ENCODE results near the gene FCHSD2.

- TF ChIP-seq ZNF274 (IDR thresholded peaks at IDR 0.05; ENCODE audit: low read depth, low read length) (no peak), YY1 (IDR thresholded peaks at IDR 0.05; ENCODE audit: insufficient read depth, insufficient read length) (no peak), SUZ12 (IDR thresholded peaks at IDR 0.05; ENCODE audit: extremely low read depth, insufficient read depth, insufficient read length) (no peak)
Measured at GRCh38 chr11:73149105-73149504, 7.0 kb upstream of the FCHSD2 start.

Measured in NT2/D1 (cell line).